Islet of Langerhans (tissue), 1 donor: ENCODE results near the gene ZDHHC11B.
"Not testable (repeated sequence)": the region's sequence is repeated elsewhere in the genome, so short reads cannot be mapped to it uniquely, and the experiment has no call there.

ENCODE experiments used
- FAIRE-seq: peaks from one replicate; lab custom pipeline; 2011; peaks lifted over from hg19 to GRCh38; lab: Jason Lieb, UNC

The ZDHHC11B gene

DNA sequence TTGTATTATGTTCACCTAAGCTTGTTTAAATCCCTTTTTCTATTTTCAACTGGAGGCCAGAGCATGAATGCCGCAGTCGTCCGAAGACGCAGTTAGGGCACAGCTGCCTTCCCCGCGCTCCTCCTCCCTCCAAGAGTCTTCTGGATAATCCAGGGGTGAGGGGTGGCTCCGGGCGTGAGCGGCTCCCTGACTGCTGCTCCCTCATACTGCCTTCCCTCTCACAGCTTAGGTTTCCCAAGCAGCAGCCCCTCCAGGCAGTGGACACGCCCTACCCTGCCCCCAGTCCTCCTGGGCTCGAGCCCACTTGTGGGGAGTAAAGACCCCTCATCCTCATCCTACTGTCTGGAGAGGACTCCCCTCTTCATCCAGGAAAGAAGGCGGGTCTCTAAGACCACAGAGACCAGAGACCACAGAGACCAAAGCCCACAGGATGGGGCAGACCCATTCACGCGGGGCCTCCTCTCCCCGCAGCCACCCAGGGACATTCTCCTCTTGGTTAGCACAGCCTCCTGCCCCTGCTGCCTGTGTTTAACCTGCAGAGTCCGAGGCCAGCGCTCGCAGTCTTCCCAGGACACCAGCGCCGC is 31.9 kb downstream of the ZDHHC11B start:
- FAIRE-seq = not testable (repeated sequence)

DNA sequence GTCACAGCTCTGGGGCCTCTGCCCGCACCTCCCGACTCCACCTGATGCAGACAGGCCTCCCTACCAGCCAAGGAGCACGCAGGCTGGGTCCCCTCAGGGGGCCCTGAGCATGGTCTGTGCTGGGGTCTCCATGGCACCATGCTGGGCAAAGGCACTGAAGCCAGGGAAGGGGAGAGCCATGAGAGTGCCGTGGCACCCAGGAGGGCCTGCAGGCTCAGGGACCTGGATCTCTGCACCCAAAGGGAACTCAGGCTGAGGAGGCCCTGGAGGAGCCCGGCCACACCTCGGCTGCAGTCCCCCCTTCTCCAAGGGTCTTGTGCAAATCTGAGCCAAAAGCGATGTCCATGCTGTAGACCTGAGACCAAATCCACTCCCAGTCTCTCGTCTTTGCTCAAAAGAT is 32.5 kb downstream of the ZDHHC11B start:
- FAIRE-seq = not testable (repeated sequence)

DNA sequence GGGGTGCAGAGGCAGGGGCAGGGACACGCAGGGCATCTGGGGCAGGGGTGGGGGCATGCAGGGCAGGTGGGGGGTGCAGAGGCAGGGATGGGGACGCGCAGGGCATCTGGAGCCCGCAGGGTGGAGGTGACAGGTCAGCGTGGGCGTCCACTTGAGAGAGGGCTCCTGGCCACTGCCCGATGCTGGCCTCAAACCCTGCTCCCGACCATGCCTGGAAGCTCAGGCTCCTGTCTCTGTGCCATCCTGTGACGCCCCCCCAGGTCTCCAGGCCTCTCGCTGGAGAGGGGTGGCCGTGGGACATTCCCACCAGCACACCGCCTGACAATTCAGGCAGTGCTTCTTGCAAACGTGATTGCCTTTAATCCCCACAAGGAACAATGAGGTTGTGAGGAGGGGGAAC is 33.0 kb downstream of the ZDHHC11B start:
- no peak for FAIRE-seq

GRCh38 chr5:750226-750625 is 34.3 kb downstream of the ZDHHC11B start:
- not testable (repeated sequence) for FAIRE-seq

DNA sequence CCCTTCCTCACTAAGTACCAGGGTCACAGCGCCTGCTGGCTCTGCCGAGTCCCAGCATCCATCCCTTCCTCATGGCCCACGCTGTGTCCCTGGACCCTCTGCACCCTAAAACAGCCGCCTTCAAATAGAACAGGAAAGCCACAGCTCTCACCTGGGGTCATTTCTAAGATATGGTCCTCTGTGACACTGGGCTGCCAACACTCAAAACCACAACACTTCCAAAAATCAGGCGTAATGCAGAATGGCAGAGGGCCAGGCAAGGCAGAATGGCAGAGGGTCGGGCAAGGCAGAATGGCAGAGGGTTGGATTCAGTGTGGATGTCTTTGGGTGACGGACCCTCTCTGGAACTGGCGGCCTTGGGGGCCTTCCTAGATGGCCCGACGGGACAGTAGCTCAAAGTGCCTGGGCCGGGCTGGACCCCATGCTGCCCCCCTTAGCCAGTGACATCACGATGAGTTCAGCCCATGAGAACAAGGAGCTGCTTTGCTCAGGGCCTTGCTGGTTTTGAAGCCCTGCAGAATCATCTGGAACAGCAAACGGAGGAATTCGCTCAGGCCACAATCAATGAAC is 35.3 kb downstream of the ZDHHC11B start:
- no peak for FAIRE-seq

GRCh38 chr5:748011-748980 is 36.2 kb downstream of the ZDHHC11B start:
- FAIRE-seq = not testable (repeated sequence)

GRCh38 chr5:747303-747844 is 37.2 kb downstream of the ZDHHC11B start:
- FAIRE-seq = not testable (repeated sequence)

GRCh38 chr5:746258-746761 is 38.2 kb downstream of the ZDHHC11B start:
- no peak for FAIRE-seq

DNA sequence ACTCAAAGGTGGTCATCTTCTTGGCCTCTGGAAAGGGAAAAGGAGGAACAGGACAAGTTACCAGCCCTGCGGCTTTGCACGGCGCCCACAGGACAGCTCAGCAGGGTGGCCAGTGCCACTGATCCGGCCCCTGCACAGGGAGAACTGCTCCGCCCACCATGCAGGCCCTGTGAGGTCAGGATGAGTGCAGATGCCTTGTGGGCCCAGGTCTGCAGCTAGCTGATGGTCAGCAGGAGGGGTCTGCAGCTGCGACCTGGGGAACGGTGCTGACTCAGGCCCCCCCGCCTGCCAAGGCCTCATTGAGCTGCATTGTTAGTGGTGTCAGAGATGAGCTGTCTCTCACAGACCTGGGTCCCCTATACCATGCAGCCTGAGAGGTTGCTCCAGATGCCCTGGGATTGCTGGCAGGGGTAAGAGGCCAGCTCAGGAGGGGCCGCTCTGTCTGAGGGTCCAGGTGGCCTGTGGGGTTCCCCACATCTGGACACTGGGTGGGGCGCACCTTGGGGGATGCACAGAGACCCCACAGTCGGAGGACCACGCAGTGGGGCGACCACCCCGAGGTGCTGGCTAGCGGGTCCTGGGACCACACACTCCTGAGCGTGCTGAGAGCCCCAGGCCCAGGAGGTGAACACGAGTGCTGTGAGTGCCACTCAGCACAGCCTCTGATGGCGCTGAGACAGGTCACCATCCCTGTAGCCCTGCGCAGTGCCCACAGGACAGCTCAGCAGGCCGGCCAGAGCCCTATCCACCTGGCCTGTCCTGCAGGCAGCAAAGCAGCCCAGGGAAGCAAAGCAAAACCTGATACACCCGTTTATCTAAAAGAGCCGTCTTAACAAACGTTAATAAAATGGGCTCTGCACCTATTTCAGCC is 39.0 kb downstream of the ZDHHC11B start:
- FAIRE-seq = not testable (repeated sequence)

GRCh38 chr5:743696-744404 is 40.7 kb downstream of the ZDHHC11B start:
- FAIRE-seq = not testable (repeated sequence)

DNA sequence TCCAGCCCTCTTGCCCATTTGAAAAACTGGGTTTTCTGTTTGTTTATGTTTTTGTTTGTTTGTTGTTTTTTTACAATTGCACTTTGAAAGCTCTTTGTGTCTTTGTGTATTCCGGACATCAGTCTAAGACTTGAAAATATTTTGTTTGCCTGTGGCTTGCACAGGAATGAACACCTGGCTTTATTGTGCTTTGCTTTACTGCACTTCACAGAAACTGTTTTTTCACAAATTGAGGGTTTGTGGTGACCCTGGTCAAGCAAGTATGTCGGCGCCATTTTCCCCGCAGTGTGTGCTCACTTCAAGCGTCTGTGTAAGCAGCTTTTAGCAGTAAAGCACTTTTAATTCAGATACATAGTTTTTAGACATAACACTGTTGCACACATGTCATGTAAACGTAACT is 42.3 kb downstream of the ZDHHC11B start:
- FAIRE-seq = not testable (repeated sequence)

GRCh38 chr5:734145-734544 is 50.4 kb downstream of the ZDHHC11B start:
- FAIRE-seq = not testable (repeated sequence)

DNA sequence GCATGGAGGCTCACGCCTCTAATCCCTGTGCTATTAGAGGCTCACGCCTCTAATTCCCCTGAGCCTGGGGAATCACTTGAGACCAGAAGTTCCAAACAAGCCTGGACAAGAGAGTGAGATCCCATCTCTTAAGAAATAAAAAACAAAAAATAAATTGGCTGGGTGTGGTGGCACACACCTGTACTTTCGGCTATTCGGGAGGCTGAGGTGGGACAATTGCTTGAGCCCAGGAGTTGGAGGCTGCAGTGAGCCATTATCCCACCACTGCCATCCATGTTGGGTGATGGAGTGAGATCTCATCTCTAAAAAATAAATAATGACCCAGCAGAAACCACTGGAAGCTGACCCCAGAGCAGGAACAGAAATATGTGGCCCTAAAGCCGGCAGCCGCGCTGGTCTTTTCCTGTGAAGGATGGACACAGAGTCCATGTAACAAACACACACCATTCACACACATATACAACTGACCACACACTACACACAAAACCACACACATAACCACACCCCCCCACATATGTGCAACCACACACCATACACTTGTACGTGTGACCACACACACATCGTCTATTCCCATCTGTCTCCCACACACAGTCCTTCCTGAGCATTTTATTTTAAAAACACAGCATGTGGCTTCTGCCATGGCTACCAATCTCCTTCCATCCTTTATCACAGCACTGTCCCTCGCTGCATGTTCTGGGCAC is 51.6 kb downstream of the ZDHHC11B start:
- not testable (repeated sequence) for FAIRE-seq

GRCh38 chr5:729225-729624 is 55.3 kb downstream of the ZDHHC11B start:
- FAIRE-seq = not testable (repeated sequence)

- not testable (repeated sequence) for FAIRE-seq
Observed at GRCh38 chr5:727087-727486, 57.4 kb downstream of the ZDHHC11B start.

DNA sequence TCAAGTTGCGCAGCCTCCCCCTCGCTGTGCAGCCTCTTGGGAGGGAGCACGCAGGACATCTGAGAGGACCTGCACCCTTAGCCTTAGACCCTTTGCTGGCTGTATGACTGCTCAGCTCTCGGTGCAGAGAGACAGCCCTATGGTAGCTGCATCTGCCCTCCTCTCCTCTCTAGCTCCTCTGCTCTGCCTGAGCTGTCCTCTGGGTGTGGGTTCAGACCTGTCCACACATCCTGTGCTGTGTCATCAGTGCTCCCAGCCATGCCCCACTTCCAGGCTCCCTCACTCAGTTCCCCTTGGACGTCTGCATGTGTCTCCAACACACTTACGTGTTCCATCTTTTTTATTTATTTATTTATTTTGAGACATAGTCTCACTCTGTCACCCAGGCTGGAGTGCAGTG is 60.7 kb downstream of the ZDHHC11B start:
- FAIRE-seq = not testable (repeated sequence)

DNA sequence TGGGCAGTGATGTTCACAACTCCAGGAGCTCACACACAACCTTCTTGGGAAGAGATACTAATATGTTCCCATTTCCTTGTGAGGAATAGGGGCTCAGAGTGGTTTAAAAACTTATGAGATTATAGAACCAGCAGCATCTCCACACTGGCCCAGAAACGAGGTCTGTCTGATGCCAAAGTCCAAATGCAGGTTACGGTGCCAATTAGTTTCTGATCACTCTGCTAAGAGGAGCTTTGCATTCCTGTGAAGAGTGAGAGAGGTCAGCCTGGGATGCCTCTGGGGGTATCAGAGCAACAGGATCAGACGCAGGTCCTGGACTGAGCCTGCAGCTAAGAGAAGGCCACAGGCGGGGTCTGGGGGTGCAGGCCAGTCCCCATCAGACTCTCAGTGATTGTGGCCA is 61.2 kb downstream of the ZDHHC11B start:
- not testable (repeated sequence) for FAIRE-seq

- FAIRE-seq = not testable (repeated sequence)
Observed at GRCh38 chr5:719379-719778, 65.2 kb downstream of the ZDHHC11B start.

DNA sequence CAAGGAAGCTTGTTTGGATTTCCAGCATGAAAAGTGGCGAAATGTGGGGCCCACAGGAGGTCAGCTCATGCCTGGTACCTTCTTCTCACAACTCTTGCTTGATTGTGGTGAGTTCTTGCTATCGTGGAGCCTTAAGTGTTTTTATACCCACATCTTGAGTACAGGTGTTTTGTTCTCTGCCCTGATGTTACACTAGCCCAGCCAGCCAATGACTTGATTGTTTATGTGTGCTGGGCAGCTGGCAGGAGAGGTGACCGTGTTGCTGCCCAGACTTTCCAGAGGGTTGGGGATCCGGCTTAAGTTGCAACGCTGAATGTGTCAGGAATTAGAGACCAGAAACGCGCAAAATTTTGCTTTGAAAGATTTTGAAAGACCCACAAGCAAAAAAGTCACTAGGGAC is 67.4 kb downstream of the ZDHHC11B start:
- no peak for FAIRE-seq

- FAIRE-seq = not testable (repeated sequence)
Observed at GRCh38 chr5:716740-717139, 67.8 kb downstream of the ZDHHC11B start.
